PC-9 (cell line): ENCODE data around the gene MAN1C1. TPM values are rescaled to one million over a fixed set of nuclear protein-coding genes. Genes with fewer than 3 reads are reported as not detected.

ENCODE experiments used
- BruUV-seq: library from RNA; stranded (reverse); fragments of 400-500 nt; replicated peaks from 2 replicates; lab custom pipeline; 2021; lab: Mats Ljungman, UMichigan
- CTCF ChIA-PET: fragments of 300-600 bp; sonication (Branson Sonifier 250); formaldehyde crosslinking; loops from one replicate; lab custom pipeline; 2022; ENCODE audit warnings: antibody characterized with exemption; lab: Charles Lee
- POLR2A ChIA-PET: fragments of 300-600 bp; sonication (Branson Sonifier 250); formaldehyde crosslinking; loops from one replicate; lab custom pipeline; 2022; ENCODE audit warnings: antibody characterized with exemption; ENCODE audit not compliant: unreplicated experiment; lab: Charles Lee
- DNase-seq, 2 experiments: peaks; one replicate each; pipeline versions ENCODE4 v3.0.0 to v3.0.0-alpha.2; 2015 to 2022; ENCODE audit warnings: mixed read lengths in 1 of 2
- H2AFZ ChIP-seq: fragments of 200-600 bp; sonication (generic); 2 replicates; pipeline ENCODE4 v1.8.1; 2017; ENCODE audit warnings: antibody characterized with exemption
- H3F3A ChIP-seq: fragments of 200-600 bp; sonication (generic); 2 replicates; pipeline ENCODE4 v1.8.1; 2017; ENCODE audit warnings: antibody characterized with exemption, mild to moderate bottlenecking, low read depth; ENCODE audit not compliant: insufficient read depth
- H3K27ac ChIP-seq: fragments of 200-600 bp; sonication (generic); 2 replicates; pipeline ENCODE4 v1.6.1; 2016; ENCODE audit warnings: mixed run types
- H3K27me3 ChIP-seq: fragments of 200-600 bp; sonication (generic); 2 replicates; pipeline ENCODE4 v1.6.1; 2016; ENCODE audit warnings: low read depth, mixed run types; ENCODE audit not compliant: insufficient read depth
- H3K36me3 ChIP-seq: fragments of 200-600 bp; sonication (generic); 2 replicates; pipeline ENCODE4 v1.6.1; 2016; ENCODE audit warnings: low read depth, mixed run types
- H3K4me1 ChIP-seq: fragments of 200-600 bp; sonication (generic); replicated peaks from 2 replicates; pipeline ENCODE4 v1.6.1; 2016; ENCODE audit warnings: mixed run types; ENCODE audit not compliant: insufficient read depth
- H3K4me2 ChIP-seq: fragments of 200-600 bp; sonication (generic); 2 replicates; pipeline ENCODE4 v1.6.1; 2017; ENCODE audit warnings: mixed run types
- H3K4me3 ChIP-seq: fragments of 200-600 bp; sonication (generic); 2 replicates; pipeline ENCODE4 v1.6.1; 2016; ENCODE audit warnings: mixed run types
- H3K79me2 ChIP-seq: fragments of 200-600 bp; sonication (generic); 2 replicates; pipeline ENCODE4 v1.6.1; 2017; ENCODE audit warnings: low read depth, mixed run types
- H3K9me2 ChIP-seq: fragments of 200-600 bp; sonication (generic); 2 replicates; pipeline ENCODE4 v1.8.1; 2017; ENCODE audit warnings: mild to moderate bottlenecking; ENCODE audit not compliant: insufficient read depth
- H3K9me3 ChIP-seq: fragments of 200-600 bp; sonication (generic); 2 replicates; pipeline ENCODE4 v1.8.1; 2016; ENCODE audit warnings: low read depth; ENCODE audit not compliant: insufficient read depth
- H4K20me1 ChIP-seq: fragments of 200-600 bp; sonication (generic); 2 replicates; pipeline ENCODE4 v1.8.1; 2017; ENCODE audit not compliant: insufficient read depth
- CTCF ChIP-seq: fragments of 200-600 bp; sonication (generic); conservative IDR thresholded peaks from 2 replicates; pipeline ENCODE4 v1.6.1; 2017; ENCODE audit warnings: mixed run types, antibody characterized with exemption, mild to moderate bottlenecking, moderate library complexity
- EZH2 ChIP-seq: fragments of 200-600 bp; sonication (generic); IDR thresholded peaks from 2 replicates; pipeline ENCODE4 v1.8.0; 2017; ENCODE audit warnings: antibody characterized with exemption, low read depth
- intact Hi-C: fragments of 100-400 bp; cut with micrococcal nuclease; formaldehyde crosslinking; loops from one replicate; pipeline ENCODE4 v1.10.0; 2022; ENCODE audit not compliant: unreplicated experiment
- total RNA-seq: library from RNA; stranded (reverse); gene quantifications from 2 replicates; pipeline ENCODE4 v1.2.3, GENCODE V29; 2021

MAN1C1 gene
- total RNA-seq, 1 experiment from 2014 or later = 0.41 TPM

GRCh38 chr1:25647863-25648262 lies 31.3 kb downstream of the MAN1C1 start:
- intact Hi-C loops = no loop called here
- no peaks in the 10 kb centered on the region for H3F3A ChIP-seq
- H3K36me3 ChIP-seq = no peaks in the 10 kb centered on the region
- no peaks in the 10 kb centered on the region for H3K27me3 ChIP-seq
- no peak overlapping the region for H3K27ac ChIP-seq
- no peak overlapping the region for H3K4me2 ChIP-seq
- ChIA-PET CTCF (no interaction called here), POLR2A (interaction anchor here (0.6 kb wide), 1 partner anchor 350 kb away, joined by 5 read pairs; the partner anchor contains the start of gene PAFAH2)
- DNase-seq = no peak
- no peaks in the 10 kb centered on the region for H3K4me1 ChIP-seq
- H3K9me2 ChIP-seq = no peaks in the 10 kb centered on the region
- no TSS peak for BruUV-seq
- no peaks in the 10 kb centered on the region for H3K79me2 ChIP-seq
- H3K9me3 ChIP-seq = no peaks in the 10 kb centered on the region
- H4K20me1 ChIP-seq = no peaks in the 10 kb centered on the region
- no peak overlapping the region for H2AFZ ChIP-seq
- H3K4me3 ChIP-seq = no peak overlapping the region
- no peak for TF ChIP-seq EZH2
- no peak for TF ChIP-seq CTCF

GRCh38 chr1:25648681-25649440 lies 32.3 kb downstream of the MAN1C1 start:
- H3K4me2 ChIP-seq = no peak overlapping the region
- H3K4me1 ChIP-seq = no peaks in the 10 kb centered on the region
- H3K79me2 ChIP-seq = no peaks in the 10 kb centered on the region
- no TSS peak for BruUV-seq
- no peaks in the 10 kb centered on the region for H3K9me3 ChIP-seq
- no peak for DNase-seq
- TF ChIP-seq EZH2 = no peak
- TF ChIP-seq CTCF = no peak
- intact Hi-C loops = no loop called here
- ChIA-PET POLR2A (interaction anchor here (0.6 kb wide), 1 partner anchor 349 kb away, joined by 5 read pairs; the partner anchor contains the start of gene PAFAH2), CTCF (no interaction called here)
- no peaks in the 10 kb centered on the region for H3K9me2 ChIP-seq
- no peak overlapping the region for H2AFZ ChIP-seq
- no peak overlapping the region for H3K4me3 ChIP-seq
- no peak overlapping the region for H3K27ac ChIP-seq
- H3K27me3 ChIP-seq = no peaks in the 10 kb centered on the region
- H4K20me1 ChIP-seq = no peaks in the 10 kb centered on the region
- no peaks in the 10 kb centered on the region for H3F3A ChIP-seq
- H3K36me3 ChIP-seq = no peaks in the 10 kb centered on the region

- Histone ChIP-seq H3K27ac (no peak overlapping the region), H3K9me2 (no peaks in the 10 kb centered on the region), H3K9me3 (no peaks in the 10 kb centered on the region), H3K27me3 (no peaks in the 10 kb centered on the region), H3K4me3 (no peak overlapping the region), H2AFZ (no peak overlapping the region), H3K4me1 (no peaks in the 10 kb centered on the region), H3F3A (no peaks in the 10 kb centered on the region), H4K20me1 (no peaks in the 10 kb centered on the region), H3K4me2 (no peak overlapping the region), H3K36me3 (no peaks in the 10 kb centered on the region), H3K79me2 (no peaks in the 10 kb centered on the region)
- ChIA-PET CTCF (no interaction called here), POLR2A (no interaction called here)
- TF ChIP-seq EZH2 (no peak), CTCF (no peak)
- intact Hi-C loops = no loop called here
- BruUV-seq = no TSS peak
- DNase-seq = no peak
Observed at GRCh38 chr1:25649505-25650288, 33.1 kb downstream of the MAN1C1 start.
